ENCODE results near the gene SIGLEC15.

- TF ChIP-seq CTCF (IDR thresholded peaks at IDR 0.05), result no peak
- TF ChIP-seq POLR2A (IDR thresholded peaks at IDR 0.05), result no peak
- TF ChIP-seq POLR2AphosphoS5 (IDR thresholded peaks at IDR 0.05), result no peak
These were observed 16.4 kb downstream of the SIGLEC15 start for GRCh38 chr18:45841765-45842442.

All from breast epithelium (tissue), 3 donors.